GM19025 (cell line): ENCODE data around the gene TMEM39A.

Experiments
- ATAC-seq: cut with Tn5 transposase; IDR thresholded peaks from one replicate; pipeline ENCODE4 v1.9.1; 2021; ENCODE audit warnings: mild to moderate bottlenecking, low read depth, moderate library complexity; ENCODE audit not compliant: unreplicated experiment

Gene TMEM39A

DNA sequence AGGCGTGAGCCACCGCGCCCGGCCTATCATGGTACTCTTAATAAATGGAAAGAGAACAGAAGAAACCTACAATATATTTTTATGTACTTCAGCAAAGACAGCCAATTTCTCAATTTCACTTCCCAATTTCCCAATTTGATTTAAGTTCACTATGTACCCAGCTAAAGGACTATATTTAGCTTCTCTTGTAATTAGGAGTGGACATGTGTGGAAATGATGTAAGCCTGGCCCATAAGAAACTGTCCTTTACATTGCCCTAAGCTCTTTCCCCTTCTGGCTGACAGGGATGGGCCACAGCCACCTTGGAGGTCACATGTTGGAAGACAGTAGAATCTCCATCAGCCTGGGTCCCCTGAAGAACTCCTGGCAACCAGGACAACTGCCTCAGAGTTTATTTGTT lies 6.2 kb downstream of the TMEM39A start:
- ATAC-seq: no peak

DNA sequence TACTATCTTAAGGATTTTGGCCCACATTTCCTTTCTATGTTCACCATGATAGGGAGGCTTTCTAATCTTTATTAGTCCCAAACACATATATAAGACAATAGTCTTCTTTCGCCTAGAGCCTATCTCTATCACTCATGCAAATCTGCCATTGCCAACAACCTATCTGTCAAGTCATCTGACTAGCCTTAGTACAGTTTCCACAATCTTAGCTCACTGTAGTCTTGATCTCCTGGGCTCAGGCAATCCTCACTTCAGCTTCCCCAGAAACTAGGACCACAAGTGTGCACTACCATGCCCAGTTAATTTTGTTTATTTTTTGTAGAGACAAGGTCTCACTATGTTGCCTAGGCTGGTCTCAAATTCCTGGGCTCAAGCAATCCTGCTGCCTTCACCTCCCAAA lies 6.9 kb downstream of the TMEM39A start:
- no peak for ATAC-seq

GRCh38 chr3:119453822-119454221 lies 9.6 kb downstream of the TMEM39A start:
- no peak for ATAC-seq

DNA sequence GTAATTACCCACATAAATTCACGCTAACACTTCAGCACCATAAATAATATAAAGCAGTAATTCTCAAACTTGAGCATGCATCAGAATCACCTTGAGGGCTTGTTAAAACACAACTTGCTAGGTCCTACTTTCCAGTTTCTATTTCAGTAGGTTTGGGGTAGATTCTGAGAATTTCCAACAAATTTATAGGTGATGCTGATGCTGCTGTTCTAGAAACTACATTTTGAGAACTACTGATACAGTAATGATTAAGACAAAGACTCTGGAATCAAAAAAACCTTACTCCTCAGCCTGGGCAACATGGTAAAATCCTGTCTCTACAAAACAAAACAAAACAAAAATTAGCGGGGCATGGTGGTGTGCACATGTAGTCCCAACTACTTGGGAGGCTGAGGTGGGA lies 18.8 kb downstream of the TMEM39A start:
- no peak for ATAC-seq

DNA sequence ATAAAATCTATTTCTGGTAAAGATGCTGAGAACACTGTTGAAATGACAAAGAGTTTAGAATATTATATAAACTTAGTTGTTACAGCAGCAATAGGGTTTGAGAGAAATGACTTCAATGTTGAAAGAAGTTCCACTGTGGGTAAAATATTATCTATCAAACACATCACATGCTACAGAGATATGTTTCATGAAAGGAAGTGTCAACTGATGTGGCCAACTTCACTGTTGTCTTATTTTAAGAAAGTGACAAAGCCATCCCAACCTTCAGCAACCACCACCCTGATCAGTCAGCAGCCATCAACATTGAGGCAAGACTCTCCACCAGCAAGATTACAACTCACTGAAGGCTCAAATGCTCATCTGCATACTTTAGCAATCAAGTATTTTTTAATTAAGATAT lies 20.2 kb downstream of the TMEM39A start:
- no peak for ATAC-seq

DNA sequence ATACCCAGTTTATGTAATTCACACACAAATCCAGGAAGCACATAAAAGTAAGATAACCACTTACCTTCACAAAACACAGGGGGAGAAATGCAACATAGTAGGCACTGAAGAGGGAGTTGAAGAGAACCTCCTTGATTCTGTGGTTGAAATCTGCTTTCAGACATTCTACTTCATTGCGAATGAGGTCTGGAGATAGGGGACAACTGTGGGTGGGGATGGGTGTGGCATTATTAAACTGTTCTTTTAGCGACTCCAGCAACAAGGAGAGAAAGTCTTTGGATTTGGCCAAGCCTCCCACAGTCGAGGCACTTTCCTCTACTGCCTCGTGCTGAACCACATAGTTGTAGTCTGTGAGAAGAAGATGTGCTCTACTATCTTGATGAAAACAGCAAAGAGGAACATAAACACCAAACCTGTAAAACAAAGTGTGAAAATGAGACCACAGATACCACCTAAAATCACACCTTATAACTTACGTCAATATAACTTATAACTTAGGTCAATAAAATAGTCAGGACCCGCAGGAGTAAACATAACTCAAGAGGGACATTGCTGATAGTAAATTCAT lies 25.6 kb downstream of the TMEM39A start:
- no peak for ATAC-seq

GRCh38 chr3:119436977-119437376 lies 26.4 kb downstream of the TMEM39A start:
- ATAC-seq: no peak

DNA sequence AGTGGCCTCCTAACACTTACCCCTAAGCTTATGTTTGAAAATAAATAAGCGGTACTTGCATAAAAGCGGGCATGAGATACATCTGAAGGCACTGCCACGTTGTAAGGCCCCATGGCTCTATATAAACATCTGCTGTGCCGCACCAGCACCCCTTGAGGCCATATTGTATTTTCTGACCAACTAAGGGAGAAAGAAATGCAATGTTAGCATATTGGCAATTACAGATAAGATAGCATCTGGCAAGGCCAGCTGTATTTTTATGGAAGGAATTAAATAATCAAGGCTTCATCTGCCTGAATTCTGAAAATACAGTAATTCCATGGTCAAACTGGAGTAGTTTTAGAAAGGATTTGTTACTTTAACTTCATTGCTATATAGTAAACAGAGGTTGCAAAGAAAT lies 28.7 kb downstream of the TMEM39A start:
- ATAC-seq: no peak

DNA sequence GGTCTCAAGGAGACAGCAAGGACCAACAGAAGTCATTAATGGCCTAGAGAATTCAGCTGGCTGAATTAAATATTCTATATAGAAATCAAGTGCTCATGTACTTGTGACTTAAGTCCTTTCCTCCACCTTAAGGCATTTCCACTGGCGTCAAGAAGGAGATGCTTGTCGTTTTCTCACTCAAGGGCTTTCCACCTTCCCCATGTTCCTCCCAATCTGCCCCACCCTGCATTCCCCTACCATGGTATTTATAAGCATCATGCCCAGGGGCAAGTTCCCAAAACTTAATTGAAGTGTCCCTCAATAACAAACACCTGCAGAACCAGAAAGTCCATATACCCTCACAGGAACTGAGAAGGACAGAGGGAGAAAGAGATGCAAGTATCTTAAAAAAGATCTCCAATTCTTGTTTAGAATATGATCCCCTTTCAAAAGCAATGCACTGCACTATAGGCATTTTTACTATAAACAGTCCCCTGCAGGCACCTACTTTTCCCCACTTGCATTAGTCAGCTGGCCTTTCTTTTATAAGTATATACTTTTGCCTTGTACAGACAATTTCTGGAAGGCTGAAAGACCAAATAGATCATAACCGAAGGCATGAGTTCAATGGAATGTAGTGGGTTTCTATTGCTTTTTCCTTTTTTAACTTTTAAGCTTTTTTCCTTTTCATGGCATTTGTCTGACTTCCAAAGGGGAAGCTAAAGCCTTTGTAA lies 29.6 kb downstream of the TMEM39A start:
- ATAC-seq: no peak

DNA sequence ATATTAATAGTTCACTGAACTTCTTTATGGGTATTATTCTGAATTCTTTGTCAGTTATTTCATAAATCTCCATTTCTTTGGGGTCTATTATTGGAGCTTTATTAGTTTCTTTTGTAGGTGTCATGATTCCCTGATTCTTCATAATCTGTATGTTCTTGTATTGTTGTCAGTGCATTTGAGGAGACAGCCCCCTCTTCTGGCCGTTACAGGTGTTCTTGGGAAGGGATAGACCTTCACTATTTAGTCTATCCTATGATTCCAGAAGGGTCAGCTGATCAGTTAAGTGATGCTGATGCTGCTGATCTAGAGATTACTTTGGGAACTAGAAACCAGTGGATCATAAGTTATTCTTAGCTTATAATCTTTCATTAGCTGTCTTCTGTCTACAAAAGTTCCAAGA lies 34.9 kb downstream of the TMEM39A start:
- no peak for ATAC-seq

GRCh38 chr3:119427669-119428068 lies 35.7 kb downstream of the TMEM39A start:
- no peak for ATAC-seq

DNA sequence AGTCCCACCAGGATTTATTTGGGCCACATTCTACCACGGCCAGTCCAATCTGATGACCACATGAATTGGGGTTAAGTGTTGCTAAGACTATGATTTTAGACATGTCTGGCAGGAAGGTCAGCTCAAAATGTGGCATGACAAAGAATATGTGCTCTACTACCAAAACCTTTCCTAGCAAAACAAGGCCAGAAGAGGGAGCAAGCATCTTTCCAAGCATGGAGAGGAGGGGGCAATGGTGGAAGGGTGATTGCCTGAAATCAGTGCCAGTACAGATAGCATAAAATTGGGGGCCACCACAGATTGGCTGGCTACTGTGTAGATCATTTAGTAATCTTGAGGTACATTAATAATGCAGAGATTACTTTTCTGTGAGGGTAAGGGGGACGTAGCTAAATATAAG lies 43.2 kb downstream of the TMEM39A start:
- no peak for ATAC-seq

- no peak for ATAC-seq
Observed at GRCh38 chr3:119418641-119419040, 44.8 kb downstream of the TMEM39A start.

DNA sequence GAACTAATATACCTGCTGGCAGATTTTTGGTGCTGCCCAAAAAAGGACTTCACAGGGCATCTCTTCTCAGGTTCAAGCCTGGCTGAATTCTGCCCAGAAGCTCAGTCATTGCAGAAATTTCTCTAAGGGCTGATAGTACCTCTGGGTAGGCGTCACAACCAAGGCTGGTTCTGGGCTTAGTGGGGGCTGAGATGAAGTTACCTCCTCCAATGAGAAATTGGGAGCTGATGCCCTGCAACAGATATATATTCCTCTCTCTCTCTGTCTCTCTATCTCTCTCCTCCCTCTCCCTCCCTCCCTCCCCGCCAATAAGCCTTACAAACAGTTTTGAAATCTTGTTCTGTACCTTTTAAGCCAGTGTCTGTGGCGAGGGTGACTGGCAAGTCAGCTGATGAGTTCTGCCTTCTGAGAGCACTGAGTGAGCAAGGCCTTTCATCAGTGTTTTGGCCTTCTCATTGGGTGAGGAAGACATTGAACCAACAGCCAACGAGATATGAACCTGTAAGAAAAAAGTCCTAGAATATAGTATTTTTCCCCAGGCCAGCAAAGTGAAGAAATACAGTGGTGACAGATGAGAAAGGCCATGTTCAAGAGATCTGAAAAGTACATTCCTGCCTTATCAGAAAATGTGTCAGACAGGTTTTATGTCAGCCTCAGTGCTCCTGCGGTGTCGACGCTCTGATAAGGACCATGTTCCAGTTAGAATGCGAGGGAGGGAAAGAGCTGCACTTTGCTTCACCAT lies 45.5 kb downstream of the TMEM39A start:
- no peak for ATAC-seq

DNA sequence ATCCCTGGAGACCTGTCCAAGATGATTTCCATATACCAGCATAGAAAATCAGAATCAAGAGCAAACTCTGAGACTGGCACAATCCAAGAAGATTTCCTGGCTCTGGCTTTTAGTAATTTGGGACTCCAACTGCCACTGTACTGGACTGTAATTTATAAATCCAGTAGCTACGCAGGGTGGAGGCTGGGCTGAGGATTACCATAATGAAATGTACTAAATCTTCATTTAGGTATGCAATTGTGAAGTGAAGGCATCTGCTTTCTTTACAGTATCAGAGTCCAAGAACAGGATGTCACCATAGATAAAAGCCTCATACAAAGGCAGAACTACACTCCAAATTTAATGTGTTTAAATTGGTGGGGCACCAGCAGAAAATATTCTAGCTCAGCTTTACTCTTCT lies 46.5 kb downstream of the TMEM39A start:
- ATAC-seq: no peak

DNA sequence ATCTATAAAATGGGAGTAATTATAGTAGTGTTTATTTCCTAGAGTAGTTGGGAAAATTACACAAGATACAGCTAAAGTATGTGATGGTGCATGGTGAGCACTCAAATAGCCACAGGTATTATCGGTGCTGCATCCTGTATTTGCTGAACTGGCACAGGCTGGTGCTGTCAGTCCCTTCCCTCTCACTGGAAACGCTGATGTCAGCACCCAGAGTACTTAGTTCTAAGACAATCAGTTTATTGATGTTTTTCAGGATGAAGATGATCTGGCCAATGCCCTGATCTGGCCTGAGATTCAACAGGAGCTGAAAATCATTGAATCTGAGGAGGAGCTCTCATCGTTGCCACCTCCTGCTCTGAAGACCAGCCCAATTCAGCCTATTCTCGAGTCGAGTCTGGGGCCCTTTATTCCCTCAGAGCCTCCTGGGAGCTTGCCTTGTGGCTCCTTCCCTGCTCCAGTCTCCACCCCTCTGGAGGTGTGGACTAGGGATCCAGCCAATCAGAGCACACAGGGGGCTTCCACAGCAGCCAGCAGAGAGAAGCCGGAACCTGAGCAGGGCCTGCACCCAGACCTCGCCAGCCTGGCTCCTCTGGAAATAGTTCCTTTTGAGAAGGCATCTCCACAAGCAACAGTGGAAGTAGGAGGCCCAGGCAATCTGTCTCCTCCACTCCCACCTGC lies 49.7 kb downstream of the TMEM39A start:
- no peak for ATAC-seq

GRCh38 chr3:119409844-119410243 lies 53.6 kb downstream of the TMEM39A start:
- ATAC-seq: no peak

- peak; percentile 71 for ATAC-seq
Observed at GRCh38 chr3:119408243-119408950, 55.0 kb downstream of the TMEM39A start.

GRCh38 chr3:119405315-119405714 lies 58.1 kb downstream of the TMEM39A start:
- ATAC-seq: no peak

DNA sequence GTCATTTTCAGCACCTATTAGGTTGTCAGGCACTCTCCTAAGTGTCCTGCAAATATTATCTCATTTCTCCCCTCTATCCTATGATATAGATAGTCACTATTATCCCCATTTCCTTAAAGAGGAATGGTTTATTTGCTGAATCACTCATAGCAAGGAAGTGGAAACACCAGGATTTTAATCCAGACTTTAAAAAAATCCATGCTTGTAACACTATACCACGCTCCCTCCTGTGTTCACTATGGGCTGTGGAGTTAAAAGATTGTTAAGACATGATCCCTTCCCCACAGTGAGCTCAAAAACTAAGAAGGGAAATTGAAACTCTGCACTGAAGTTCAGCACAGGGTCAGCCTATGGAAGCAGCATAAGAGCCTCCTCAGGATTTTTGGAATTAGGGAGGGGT lies 60.2 kb downstream of the TMEM39A start:
- ATAC-seq: no peak

- no peak for ATAC-seq
Observed at GRCh38 chr3:119402791-119403190, 60.6 kb downstream of the TMEM39A start.
